OCI-LY7 (cell line): ENCODE data around the gene INPP5A. TPM values are rescaled to one million over a fixed set of nuclear protein-coding genes. Genes with fewer than 3 reads are reported as not detected.

ENCODE experiments used
- BruUV-seq: library from RNA; stranded (reverse); fragments of 400-500 nt; replicated peaks from 2 replicates; lab custom pipeline; 2021; lab: Mats Ljungman, UMichigan
- CTCF ChIA-PET: fragments of 300-600 bp; sonication (Branson Sonifier 250); formaldehyde crosslinking; loops from one replicate; lab custom pipeline; 2022; ENCODE audit warnings: antibody characterized with exemption; ENCODE audit not compliant: unreplicated experiment; lab: Charles Lee
- POLR2A ChIA-PET: fragments of 300-600 bp; sonication (Branson Sonifier 250); formaldehyde crosslinking; loops from one replicate; lab custom pipeline; 2022; ENCODE audit warnings: antibody characterized with exemption; lab: Charles Lee
- DNase-seq: peaks from one replicate; pipeline ENCODE4 v3.0.0-alpha.2; 2015; ENCODE audit warnings: low spot score
- H2AFZ ChIP-seq: fragments of 200-600 bp; sonication (generic), shearing (Covaris generic); 2 replicates; pipeline ENCODE4 v1.6.1; 2014; ENCODE audit warnings: mild to moderate bottlenecking, antibody characterized with exemption, low read length, moderate library complexity
- H3K27ac ChIP-seq: fragments of 200-600 bp; sonication (generic); 2 replicates; pipeline ENCODE4 v1.5.1; 2014; ENCODE audit warnings: mixed run types, low read depth, mild to moderate bottlenecking, moderate library complexity, low read length, inconsistent platforms; ENCODE audit not compliant: poor library complexity, severe bottlenecking
- H3K36me3 ChIP-seq: fragments of 200-600 bp; sonication (generic); 2 replicates; pipeline ENCODE4 v1.6.1; 2014; ENCODE audit warnings: mild to moderate bottlenecking, antibody characterized with exemption, low read length, moderate library complexity, mixed read lengths; ENCODE audit not compliant: insufficient read depth
- H3K4me1 ChIP-seq: fragments of 200-600 bp; sonication (generic); 2 replicates; pipeline ENCODE4 v1.5.1; 2014; ENCODE audit warnings: mild to moderate bottlenecking, low read length; ENCODE audit not compliant: insufficient read depth, poor library complexity, severe bottlenecking
- H3K4me2 ChIP-seq: fragments of 200-600 bp; sonication (generic); 2 replicates; pipeline ENCODE4 v1.6.1; 2014; ENCODE audit warnings: mild to moderate bottlenecking, low read length
- H3K4me3 ChIP-seq: fragments of 200-600 bp; sonication (generic); 2 replicates; pipeline ENCODE4 v1.5.1; 2014; ENCODE audit warnings: mild to moderate bottlenecking, low read depth, low read length; ENCODE audit not compliant: poor library complexity, severe bottlenecking
- H3K79me2 ChIP-seq: fragments of 200-600 bp; sonication (generic); 2 replicates; pipeline ENCODE4 v1.6.1; 2016; ENCODE audit warnings: low read depth, mild to moderate bottlenecking, low read length, moderate library complexity, mixed read lengths; ENCODE audit not compliant: insufficient read depth
- H3K9me2 ChIP-seq: fragments of 200-600 bp; sonication (generic); 2 replicates; pipeline ENCODE4 v1.6.1; 2016; ENCODE audit warnings: mild to moderate bottlenecking, low read length, mixed read lengths; ENCODE audit not compliant: insufficient read depth
- H3K9me3 ChIP-seq: fragments of 200-600 bp; sonication (generic); 2 replicates; pipeline ENCODE4 v1.6.1; 2014; ENCODE audit warnings: mild to moderate bottlenecking, mixed run types, low read length, mixed read lengths
- H4K20me1 ChIP-seq: fragments of 200-600 bp; sonication (generic); 2 replicates; pipeline ENCODE4 v1.6.1; 2014; ENCODE audit warnings: mild to moderate bottlenecking, antibody characterized with exemption, low read length, moderate library complexity, mixed read lengths; ENCODE audit not compliant: insufficient read depth
- CTCF ChIP-seq: fragments of 200-600 bp; sonication (generic); conservative IDR thresholded peaks from 2 replicates; pipeline ENCODE4 v1.5.1; 2014; ENCODE audit warnings: mild to moderate bottlenecking, antibody characterized with exemption, low read length, moderate library complexity, mixed read lengths
- EZH2phosphoT487 ChIP-seq: fragments of 200-600 bp; sonication (generic); IDR thresholded peaks from 2 replicates; pipeline ENCODE4 v1.6.1; 2018; ENCODE audit warnings: low read depth, borderline replicate concordance, mild to moderate bottlenecking, mixed run types, antibody characterized with exemption, low read length, moderate library complexity, mixed read lengths
- intact Hi-C: fragments of 100-400 bp; cut with micrococcal nuclease; formaldehyde crosslinking; loops from one replicate; pipeline ENCODE4 v1.10.0; 2022; ENCODE audit not compliant: unreplicated experiment
- total RNA-seq, 2 experiments: library from RNA; depleted of rRNA in 1 of 2; stranded (reverse); fragments of >200 nt in 1 of 2; shearing (Covaris generic) in 1 of 2; gene quantifications; 2 replicates each; pipeline ENCODE4 v1.2.3, GENCODE V29; 2014 to 2022

INPP5A gene
- total RNA-seq, 2 experiments from 2014 or later, result 14.5 to 18.4 TPM

- ChIA-PET POLR2A (no interaction called here), CTCF (no interaction called here)
- H3K9me3 ChIP-seq, result no peaks in the 10 kb centered on the region
- TF ChIP-seq CTCF, result no peak
- TF ChIP-seq EZH2phosphoT487, result no peak
- H4K20me1 ChIP-seq, result no peaks in the 10 kb centered on the region
- H3K4me1 ChIP-seq, result no peaks in the 10 kb centered on the region
- no TSS peak for BruUV-seq
- DNase-seq, result no peak
- no peak overlapping the region for H3K4me3 ChIP-seq
- no peaks in the 10 kb centered on the region for H3K79me2 ChIP-seq
- no peak overlapping the region for H3K27ac ChIP-seq
- H3K36me3 ChIP-seq, result no peaks in the 10 kb centered on the region
- no peaks in the 10 kb centered on the region for H3K9me2 ChIP-seq
- intact Hi-C loops, result no loop called here
- H2AFZ ChIP-seq, result no peak overlapping the region
- no peak overlapping the region for H3K4me2 ChIP-seq
Observed at GRCh38 chr10:132728321-132728720, 190.7 kb downstream of the INPP5A start.

GRCh38 chr10:132728741-132729140 lies 191.2 kb downstream of the INPP5A start:
- H4K20me1 ChIP-seq, result no peaks in the 10 kb centered on the region
- no peak overlapping the region for H3K4me2 ChIP-seq
- no peak for TF ChIP-seq EZH2phosphoT487
- no peak for TF ChIP-seq CTCF
- H3K36me3 ChIP-seq, result no peaks in the 10 kb centered on the region
- no peaks in the 10 kb centered on the region for H3K9me3 ChIP-seq
- no peak for DNase-seq
- ChIA-PET CTCF (no interaction called here), POLR2A (no interaction called here)
- no peaks in the 10 kb centered on the region for H3K9me2 ChIP-seq
- H3K4me1 ChIP-seq, result no peaks in the 10 kb centered on the region
- intact Hi-C loops, result no loop called here
- H2AFZ ChIP-seq, result no peak overlapping the region
- no TSS peak for BruUV-seq
- no peaks in the 10 kb centered on the region for H3K79me2 ChIP-seq
- no peak overlapping the region for H3K4me3 ChIP-seq
- no peak overlapping the region for H3K27ac ChIP-seq

- Histone ChIP-seq H3K9me2 (no peaks in the 10 kb centered on the region), H3K4me3 (no peak overlapping the region), H3K36me3 (no peaks in the 10 kb centered on the region), H3K27ac (no peak overlapping the region), H3K79me2 (no peaks in the 10 kb centered on the region), H3K4me2 (no peak overlapping the region), H2AFZ (no peak overlapping the region), H3K9me3 (no peaks in the 10 kb centered on the region), H4K20me1 (no peaks in the 10 kb centered on the region), H3K4me1 (no peaks in the 10 kb centered on the region)
- no peak for DNase-seq
- ChIA-PET POLR2A (no interaction called here), CTCF (no interaction called here)
- TF ChIP-seq CTCF (no peak), EZH2phosphoT487 (no peak)
- no TSS peak for BruUV-seq
- intact Hi-C loops, result no loop called here
Observed at GRCh38 chr10:132729810-132730572, 192.4 kb downstream of the INPP5A start.
